ENCODE results near the gene MYD88. TPM values are rescaled to one million over a fixed set of nuclear protein-coding genes. Genes with fewer than 3 reads are reported as not detected.
A peak's percentile ranks its signal among the peaks of the same experiment; 100 is the strongest.

The MYD88 gene
- polyA plus RNA-seq, 1 donor (not counting 4 experiments of a cell fraction or from before 2014, with no cell fraction given): 44.0 TPM

- Histone ChIP-seq H3K4me3 (ENCODE audit: control insufficient read depth in 2 of 3, extremely low read depth in 1 of 3, insufficient read depth in 2 of 3, low read depth in 1 of 3, low read length in 3 of 3) (peak overlapping the region; percentile 86 to 89 (median 89)), H4K20me1 (ENCODE audit: control insufficient read depth, extremely low read depth, insufficient read depth, low read length) (no peaks in the 10 kb centered on the region), H3K9me1 (ENCODE audit: control insufficient read depth, extremely low read depth, insufficient read depth, low read length) (no peaks in the 10 kb centered on the region), H3K4me2 (ENCODE audit: control insufficient read depth, extremely low read depth, insufficient read depth, low read depth, low read length) (peak overlapping the region; percentile 89), H3K27ac (ENCODE audit: control insufficient read depth, insufficient read depth, low read length) (peak overlapping the region; percentile 99), H3K9ac (ENCODE audit: control insufficient read depth, extremely low read depth, insufficient read depth, low read length) (peak overlapping the region; percentile 88), H3K79me2 (ENCODE audit: control insufficient read depth, insufficient read depth, low read length) (peaks cover 35% of the 10 kb centered on the region), H3K36me3 (ENCODE audit: control insufficient read depth in 2 of 2, extremely low read depth in 1 of 2, insufficient read depth in 2 of 2, low read length in 2 of 2) (no peaks in the 10 kb centered on the region), H3K9me3 (ENCODE audit: control insufficient read depth, low read depth, low read length) (no peaks in the 10 kb centered on the region), H3K4me1 (ENCODE audit: control insufficient read depth, extremely low read depth, insufficient read depth, low read length) (peaks cover 19% of the 10 kb centered on the region), H2AFZ (ENCODE audit: control insufficient read depth, low read length) (peak overlapping the region; percentile 84), H3K27me3 (ENCODE audit: control insufficient read depth, extremely low read depth, insufficient read depth, low read length) (no peaks in the 10 kb centered on the region)
- TF ChIP-seq EZH2 (IDR thresholded peaks at IDR 0.05; ENCODE audit: low read length): no peak
- no peak for TF ChIP-seq CTCF (optimal IDR thresholded peaks at IDR 0.05 in 1 of 3, IDR thresholded peaks at IDR 0.05 in 1 of 3, conservative IDR thresholded peaks at IDR 0.05 in 1 of 3; ENCODE audit: extremely low read depth in 1 of 3, insufficient read depth in 2 of 3, low read length in 3 of 3)
- FAIRE-seq (no peak), DNase-seq (ENCODE audit: low read depth, low spot score) (no peak)
- dilution Hi-C loops (cut with MboI; ENCODE audit: extremely low pct_ligation_motif_present, low sequenced_read_pairs): no loop called here
These were observed 26.1 kb downstream of the MYD88 start for GRCh38 chr3:38164643-38164951.

GRCh38 chr3:38164952-38165721 is 26.7 kb downstream of the MYD88 start, which contains the start of gene OXSR1:
OXSR1 (plus strand) TSS chr3:38165537; CDS start chr3:38165877, 340 bp downstream.
- Histone ChIP-seq H3K79me2 (ENCODE audit: control insufficient read depth, insufficient read depth, low read length) (peaks cover 40% of the 10 kb centered on the region), H3K27ac (ENCODE audit: control insufficient read depth, insufficient read depth, low read length) (peak within 1 kb of the TSS; percentile 99), H3K9me1 (ENCODE audit: control insufficient read depth, extremely low read depth, insufficient read depth, low read length) (no peaks in the 10 kb centered on the region), H2AFZ (ENCODE audit: control insufficient read depth, low read length) (peak within 1 kb of the TSS; percentile 91), H3K27me3 (ENCODE audit: control insufficient read depth, extremely low read depth, insufficient read depth, low read length) (no peaks in the 10 kb centered on the region), H3K4me3 (ENCODE audit: control insufficient read depth in 2 of 3, extremely low read depth in 1 of 3, insufficient read depth in 2 of 3, low read depth in 1 of 3, low read length in 3 of 3) (peak within 1 kb of the TSS; percentile 86 to 89 (median 89)), H4K20me1 (ENCODE audit: control insufficient read depth, extremely low read depth, insufficient read depth, low read length) (no peaks in the 10 kb centered on the region), H3K4me1 (ENCODE audit: control insufficient read depth, extremely low read depth, insufficient read depth, low read length) (peaks cover 22% of the 10 kb centered on the region), H3K9ac (ENCODE audit: control insufficient read depth, extremely low read depth, insufficient read depth, low read length) (peak within 1 kb of the TSS; percentile 88), H3K36me3 (ENCODE audit: control insufficient read depth in 2 of 2, extremely low read depth in 1 of 2, insufficient read depth in 2 of 2, low read length in 2 of 2) (no peaks in the 10 kb centered on the region), H3K4me2 (ENCODE audit: control insufficient read depth, extremely low read depth, insufficient read depth, low read depth, low read length) (peak within 1 kb of the TSS; percentile 95), H3K9me3 (ENCODE audit: control insufficient read depth, low read depth, low read length) (no peaks in the 10 kb centered on the region)
- peak; percentile 97 for DNase-seq (ENCODE audit: low read depth, low spot score)
- peak; percentile 95 for FAIRE-seq
- dilution Hi-C loops (cut with MboI; ENCODE audit: extremely low pct_ligation_motif_present, low sequenced_read_pairs): no loop called here
- TF ChIP-seq EZH2 (IDR thresholded peaks at IDR 0.05; ENCODE audit: low read length): no peak
- no peak for TF ChIP-seq CTCF (optimal IDR thresholded peaks at IDR 0.05 in 1 of 3, IDR thresholded peaks at IDR 0.05 in 1 of 3, conservative IDR thresholded peaks at IDR 0.05 in 1 of 3; ENCODE audit: extremely low read depth in 1 of 3, insufficient read depth in 2 of 3, low read length in 3 of 3)
